Suprapubic skin (tissue), 4 donors: ENCODE results near the gene FAM111B. TPM values are rescaled to one million over a fixed set of nuclear protein-coding genes. Genes with fewer than 3 reads are reported as not detected.
"Not testable (repeated sequence)": the region's sequence is repeated elsewhere in the genome, so short reads cannot be mapped to it uniquely, and the experiment has no call there.

Source experiments
- DNase-seq, 2 donors: peaks; one replicate each; pipeline ENCODE4 v3.0.0-alpha.2; 2019; ENCODE audit warnings: low spot score in 2 of 2
- H3K27ac ChIP-seq: fragments of 200-600 bp; sonication (generic); one replicate; pipeline ENCODE4 v1.5.1; 2019
- H3K27me3 ChIP-seq: fragments of 200-600 bp; sonication (generic); one replicate; pipeline ENCODE4 v1.5.1; 2019
- H3K36me3 ChIP-seq: fragments of 200-600 bp; sonication (generic); one replicate; pipeline ENCODE4 v1.5.1; 2019
- H3K4me1 ChIP-seq: fragments of 200-600 bp; sonication (generic); one replicate; pipeline ENCODE4 v1.5.1; 2019
- H3K4me3 ChIP-seq: fragments of 200-600 bp; sonication (generic); one replicate; pipeline ENCODE4 v1.5.1; 2019; ENCODE audit warnings: mild to moderate bottlenecking
- H3K9me3 ChIP-seq: fragments of 200-600 bp; sonication (generic); one replicate; pipeline ENCODE4 v1.5.1; 2019
- EP300 ChIP-seq: sonication (generic); formaldehyde crosslinking; IDR thresholded peaks from one replicate; pipeline ENCODE4 v1.6.1; 2017; ENCODE audit warnings: antibody characterized with exemption
- POLR2A ChIP-seq, 2 donors: fragments of 450-650 bp; IDR thresholded peaks; one replicate each; pipeline ENCODE4 v1.6.1; 2017; ENCODE audit warnings: antibody characterized with exemption in 2 of 2, mild to moderate bottlenecking in 2 of 2, moderate library complexity in 2 of 2
- POLR2AphosphoS5 ChIP-seq, 3 donors: sonication (generic); formaldehyde crosslinking; IDR thresholded peaks; one replicate each; pipeline ENCODE4 v1.6.1; 2017; ENCODE audit warnings: antibody characterized with exemption in 3 of 3
- WGBS: methylation state at CpG from one replicate; pipeline ENCODE4 v1.1.5; 2018; 5-methylcytosine and 5-hydroxymethylcytosine counted together
- total RNA-seq, 4 donors: library from RNA; depleted of rRNA; stranded (reverse); fragments of >200 nt; gene quantifications; one replicate each; pipeline ENCODE4 v1.1.0, GENCODE V29; 2016
- TF ChIP-seq, protein P1 (sequence below), 2 donors: fragments of 200-600 bp in 1 of 2; fragments of 450-650 bp in 1 of 2; sonication (generic) in 1 of 2; IDR thresholded peaks; one replicate each; pipeline ENCODE4 v1.5.1; 2016 to 2019; ENCODE audit warnings: antibody characterized with exemption in 2 of 2, mild to moderate bottlenecking in 1 of 2, moderate library complexity in 1 of 2

FAM111B gene, protein sequence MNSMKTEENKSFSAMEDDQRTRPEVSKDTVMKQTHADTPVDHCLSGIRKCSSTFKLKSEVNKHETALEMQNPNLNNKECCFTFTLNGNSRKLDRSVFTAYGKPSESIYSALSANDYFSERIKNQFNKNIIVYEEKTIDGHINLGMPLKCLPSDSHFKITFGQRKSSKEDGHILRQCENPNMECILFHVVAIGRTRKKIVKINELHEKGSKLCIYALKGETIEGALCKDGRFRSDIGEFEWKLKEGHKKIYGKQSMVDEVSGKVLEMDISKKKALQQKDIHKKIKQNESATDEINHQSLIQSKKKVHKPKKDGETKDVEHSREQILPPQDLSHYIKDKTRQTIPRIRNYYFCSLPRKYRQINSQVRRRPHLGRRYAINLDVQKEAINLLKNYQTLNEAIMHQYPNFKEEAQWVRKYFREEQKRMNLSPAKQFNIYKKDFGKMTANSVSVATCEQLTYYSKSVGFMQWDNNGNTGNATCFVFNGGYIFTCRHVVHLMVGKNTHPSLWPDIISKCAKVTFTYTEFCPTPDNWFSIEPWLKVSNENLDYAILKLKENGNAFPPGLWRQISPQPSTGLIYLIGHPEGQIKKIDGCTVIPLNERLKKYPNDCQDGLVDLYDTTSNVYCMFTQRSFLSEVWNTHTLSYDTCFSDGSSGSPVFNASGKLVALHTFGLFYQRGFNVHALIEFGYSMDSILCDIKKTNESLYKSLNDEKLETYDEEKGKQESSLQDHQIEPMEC
- 1 to 10 TPM in 3 of 4 donors, under 1 TPM in 1; 0.48 to 1.8 (median 1.5) TPM for total RNA-seq

- peak; percentile 84 to 86 for DNase-seq
- Histone ChIP-seq H3K9me3 (no peaks in the 10 kb centered on the region), H3K4me3 (peak within 1 kb of the TSS; percentile 67), H3K4me1 (peaks cover 20% of the 10 kb centered on the region), H3K27me3 (no peaks in the 10 kb centered on the region), H3K27ac (peak within 1 kb of the TSS; percentile 45), H3K36me3 (no peaks in the 10 kb centered on the region)
- WGBS: 2% methylated on average over 26 of the region's 64 CpGs
- TF ChIP-seq EP300 (no peak), POLR2A (IDR thresholded peaks at IDR 0.05) (no peak), POLR2AphosphoS5 (IDR thresholded peaks at IDR 0.05) (no peak)
- TF ChIP-seq, protein P1, sequence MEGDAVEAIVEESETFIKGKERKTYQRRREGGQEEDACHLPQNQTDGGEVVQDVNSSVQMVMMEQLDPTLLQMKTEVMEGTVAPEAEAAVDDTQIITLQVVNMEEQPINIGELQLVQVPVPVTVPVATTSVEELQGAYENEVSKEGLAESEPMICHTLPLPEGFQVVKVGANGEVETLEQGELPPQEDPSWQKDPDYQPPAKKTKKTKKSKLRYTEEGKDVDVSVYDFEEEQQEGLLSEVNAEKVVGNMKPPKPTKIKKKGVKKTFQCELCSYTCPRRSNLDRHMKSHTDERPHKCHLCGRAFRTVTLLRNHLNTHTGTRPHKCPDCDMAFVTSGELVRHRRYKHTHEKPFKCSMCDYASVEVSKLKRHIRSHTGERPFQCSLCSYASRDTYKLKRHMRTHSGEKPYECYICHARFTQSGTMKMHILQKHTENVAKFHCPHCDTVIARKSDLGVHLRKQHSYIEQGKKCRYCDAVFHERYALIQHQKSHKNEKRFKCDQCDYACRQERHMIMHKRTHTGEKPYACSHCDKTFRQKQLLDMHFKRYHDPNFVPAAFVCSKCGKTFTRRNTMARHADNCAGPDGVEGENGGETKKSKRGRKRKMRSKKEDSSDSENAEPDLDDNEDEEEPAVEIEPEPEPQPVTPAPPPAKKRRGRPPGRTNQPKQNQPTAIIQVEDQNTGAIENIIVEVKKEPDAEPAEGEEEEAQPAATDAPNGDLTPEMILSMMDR (IDR thresholded peaks at IDR 0.05): no peak
These were observed at the start of gene FAM111B for GRCh38 chr11:59106363-59107336. Gene FAM111B (plus strand): TSS chr11:59107237. CDS start chr11:59109626, 2,389 bp downstream.

GRCh38 chr11:59058120-59059033 is 48.7 kb upstream of the FAM111B start:
- Histone ChIP-seq H3K27me3 (peaks cover 26% of the 10 kb centered on the region), H3K4me1 (peaks cover 10% of the 10 kb centered on the region), H3K4me3 (peak overlapping the region; percentile 45)
- H3K27ac ChIP-seq, H3K36me3 ChIP-seq, H3K9me3 ChIP-seq: not testable (repeated sequence)
- DNase-seq: peak in 1 of 2 donors; percentile 85
- WGBS: 9% methylated on average over 27 of the region's 27 CpGs
- TF ChIP-seq, protein P1 (IDR thresholded peaks at IDR 0.05): peak; percentile 84 to 85

DNA sequence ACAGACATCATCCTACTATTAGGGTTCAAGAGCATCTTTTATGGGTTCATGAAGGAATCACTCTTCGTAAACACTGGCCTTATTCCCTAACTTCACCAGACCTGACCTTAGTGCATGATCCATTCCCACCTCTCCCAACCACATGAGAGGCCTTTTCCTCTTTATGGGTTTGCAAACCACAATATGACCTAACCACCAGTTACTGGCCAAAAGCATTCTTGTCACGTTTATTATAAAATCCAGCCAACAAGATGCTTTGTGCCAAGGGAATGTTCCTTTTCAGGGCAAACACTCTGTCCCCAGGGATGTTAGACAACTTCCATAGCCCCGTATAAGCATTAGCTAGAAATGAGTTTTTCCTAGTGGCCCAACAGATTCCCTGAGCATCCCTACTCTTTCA is 46.9 kb upstream of the FAM111B start:
- 50% methylated on average over 3 of the region's 3 CpGs for WGBS
- peaks cover 33% of the 10 kb centered on the region for H3K27me3 ChIP-seq
- DNase-seq: not testable (repeated sequence)

DNA sequence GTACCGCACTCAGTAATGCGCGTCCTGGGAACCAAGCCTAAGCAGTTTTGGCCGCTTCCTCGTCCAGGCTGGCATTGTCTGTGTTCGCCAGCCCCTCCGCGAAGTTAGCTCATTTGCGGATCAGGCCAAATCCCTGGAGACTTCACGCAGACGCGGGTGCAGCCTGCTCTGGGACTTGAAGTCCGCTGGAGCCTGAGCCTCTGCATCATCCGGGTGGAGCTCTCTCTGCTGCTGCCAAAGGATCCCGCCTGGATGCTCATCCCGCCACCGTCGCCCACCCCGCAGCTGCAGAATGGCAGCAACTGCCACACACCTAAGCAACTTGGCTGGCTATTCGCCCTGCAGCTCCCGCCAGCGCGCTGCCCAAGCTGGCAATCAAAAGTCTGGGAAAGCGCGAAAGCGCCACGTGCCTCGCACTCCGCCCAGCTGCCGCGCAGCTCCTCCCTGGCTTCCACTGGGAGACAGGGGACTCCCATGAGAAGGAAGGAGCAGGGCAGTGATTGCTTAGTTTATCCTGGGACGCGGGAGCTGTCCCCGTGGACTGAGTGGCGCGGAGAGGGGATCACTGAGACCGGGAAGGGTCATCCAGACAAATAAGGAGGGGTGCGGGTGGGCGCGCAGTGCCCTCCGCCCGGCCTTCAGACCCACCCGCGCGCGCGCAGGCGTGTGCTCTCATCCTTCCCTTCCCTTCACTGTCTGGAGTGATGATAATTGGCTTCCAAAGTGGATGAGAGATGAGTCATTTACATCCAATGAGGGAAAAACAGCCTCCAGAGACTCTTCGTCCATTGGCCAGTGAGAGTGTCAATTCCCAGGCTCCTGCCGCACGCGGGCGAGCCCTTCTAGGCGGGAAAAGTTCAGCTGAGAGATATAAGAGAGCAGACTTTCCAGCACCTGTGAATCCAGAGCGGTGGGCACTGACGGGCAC is 44.2 kb upstream of the FAM111B start:
- Histone ChIP-seq H3K4me3 (no peak overlapping the region), H3K27ac (no peak overlapping the region), H3K36me3 (no peaks in the 10 kb centered on the region), H3K4me1 (peaks cover 8% of the 10 kb centered on the region), H3K9me3 (no peaks in the 10 kb centered on the region), H3K27me3 (peaks cover 36% of the 10 kb centered on the region)
- TF ChIP-seq POLR2A (IDR thresholded peaks at IDR 0.05) (no peak), EP300 (no peak), POLR2AphosphoS5 (IDR thresholded peaks at IDR 0.05) (no peak)
- TF ChIP-seq, protein P1 (IDR thresholded peaks at IDR 0.05): no peak
- DNase-seq: no peak
- WGBS: 65% methylated on average over 43 of the region's 56 CpGs

More for the DNA sequence above, 46.9 kb upstream of the FAM111B start:
- H3K4me1 ChIP-seq: peaks cover 10% of the 10 kb centered on the region
- H3K27ac ChIP-seq, H3K9me3 ChIP-seq, H3K4me3 ChIP-seq, H3K36me3 ChIP-seq: not testable (repeated sequence)

DNA sequence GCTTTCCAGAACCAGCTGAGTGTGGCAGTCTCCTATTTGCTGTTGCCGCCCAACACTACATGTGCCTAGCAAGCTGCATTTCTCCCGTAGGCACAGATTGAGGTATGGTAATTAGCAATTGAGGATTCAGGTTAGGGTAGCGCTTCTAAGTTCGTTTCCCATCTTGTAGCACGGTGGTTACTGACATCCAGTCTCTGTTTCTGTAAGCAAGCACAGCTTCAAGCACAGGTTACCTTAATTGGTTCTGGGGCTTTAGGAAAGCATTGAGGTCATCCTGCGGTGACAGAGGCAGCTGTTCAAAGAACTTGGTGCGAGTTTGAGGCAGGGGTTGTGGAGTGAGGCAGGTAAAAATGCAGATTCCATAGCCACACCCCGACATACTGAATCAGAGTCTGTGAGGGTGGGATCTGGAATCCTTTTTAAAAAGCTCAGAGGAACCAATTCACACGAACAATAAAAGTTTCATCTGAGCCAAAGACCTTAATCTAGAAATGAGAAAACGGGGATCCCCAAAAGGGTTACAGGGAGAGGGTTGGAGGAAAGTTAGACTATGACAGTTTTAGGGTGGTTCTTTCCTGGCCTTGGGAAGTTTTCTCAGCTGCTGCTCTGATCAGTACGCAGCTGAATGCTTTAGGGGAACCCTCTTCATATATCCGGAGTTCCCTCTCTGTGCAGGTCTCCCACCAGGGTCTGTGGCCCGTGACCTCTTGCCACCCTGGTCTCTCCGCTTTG is 42.9 kb upstream of the FAM111B start:
- H3K36me3 ChIP-seq, H3K27ac ChIP-seq, H3K9me3 ChIP-seq, H3K4me3 ChIP-seq, DNase-seq, H3K4me1 ChIP-seq: not testable (repeated sequence)
- 77% methylated on average over 14 of the region's 14 CpGs for WGBS
- peaks cover 36% of the 10 kb centered on the region for H3K27me3 ChIP-seq
